ENCODE measurements around the gene MYLIP.

The MYLIP gene

DNA sequence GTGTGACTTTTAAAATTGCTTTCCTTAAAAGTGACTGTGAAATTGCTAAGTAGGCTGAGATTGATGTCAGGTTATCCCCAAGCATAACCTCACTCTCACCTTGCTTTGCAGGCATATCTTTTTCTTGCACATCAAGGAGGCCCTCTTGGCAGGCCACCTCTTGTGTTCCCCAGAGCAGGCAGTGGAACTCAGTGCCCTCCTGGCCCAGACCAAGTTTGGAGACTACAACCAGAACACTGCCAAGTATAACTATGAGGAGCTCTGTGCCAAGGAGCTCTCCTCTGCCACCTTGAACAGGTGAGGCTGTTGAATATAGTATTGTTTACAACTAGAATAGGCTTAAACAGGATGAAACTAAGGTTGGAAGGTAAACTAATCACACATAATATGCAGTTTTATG is 12.6 kb downstream of the MYLIP start:
- DNase-seq (ENCODE audit: low read depth), result no peak

- DNase-seq (ENCODE audit: low read depth), result no peak
Measured at GRCh38 chr6:16145038-16145437, 16.2 kb downstream of the MYLIP start.

GRCh38 chr6:16146028-16146427 is 17.1 kb downstream of the MYLIP start:
- no peak for DNase-seq (ENCODE audit: low read depth)

DNA sequence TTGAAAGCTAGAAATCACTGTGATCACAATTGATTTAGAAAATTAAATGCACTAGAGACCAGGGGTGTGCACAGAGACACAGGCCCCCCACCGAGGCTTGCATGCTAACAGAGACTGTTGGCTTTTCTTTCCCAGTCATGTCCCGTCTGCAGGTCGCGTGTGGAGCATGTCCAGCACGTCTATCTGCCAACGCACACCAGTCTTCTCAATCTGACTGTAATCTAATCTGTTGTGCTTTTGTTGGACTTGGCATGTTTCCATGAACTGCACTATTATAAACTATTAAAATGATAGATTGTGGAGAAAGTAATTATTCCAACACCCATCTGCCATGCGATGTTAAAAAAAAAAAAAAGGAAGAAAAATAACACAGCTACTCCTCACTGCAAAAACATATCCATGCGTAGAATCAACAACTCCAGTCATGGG is 17.7 kb downstream of the MYLIP start:
- DNase-seq (ENCODE audit: low read depth), result no peak

DNA sequence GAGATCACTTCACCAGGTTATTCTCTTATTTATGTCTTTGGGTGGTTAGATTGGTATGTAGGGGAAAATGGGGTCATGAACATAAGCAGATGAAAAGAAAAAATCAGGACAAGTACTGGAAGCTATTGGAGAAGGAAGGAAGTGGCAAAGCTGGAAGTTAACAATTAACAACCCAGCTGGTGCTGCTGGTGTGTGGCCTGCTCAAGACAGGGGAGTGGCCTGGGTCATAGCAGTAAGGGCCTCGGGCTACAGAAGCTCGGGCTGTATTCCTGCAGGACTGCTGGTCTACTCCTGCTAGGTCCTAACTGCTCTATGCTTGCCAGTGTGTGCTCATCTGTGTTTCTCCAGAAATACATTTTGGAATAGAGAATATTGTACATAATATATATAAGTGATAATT is 19.6 kb downstream of the MYLIP start:
- DNase-seq (ENCODE audit: low read depth), result no peak

DNA sequence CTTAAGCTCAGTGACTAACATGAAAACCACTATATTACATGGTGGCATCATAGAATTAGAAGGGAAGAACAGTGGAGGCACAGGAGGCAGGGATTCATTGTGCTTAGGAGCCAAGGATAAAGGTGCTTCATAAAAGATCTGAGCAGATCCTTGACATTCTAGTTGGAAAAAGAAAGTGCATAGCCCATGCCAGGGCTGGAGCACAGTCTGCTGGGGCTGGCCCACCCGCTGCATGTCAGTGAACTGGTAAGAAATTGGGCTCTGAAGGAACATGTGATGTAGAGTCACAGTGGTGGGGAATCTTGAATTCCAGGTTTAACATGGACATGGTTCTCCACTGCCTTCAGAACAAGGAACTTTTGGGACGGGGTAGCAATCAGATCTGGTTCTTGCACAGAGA is 20.4 kb downstream of the MYLIP start:
- DNase-seq (ENCODE audit: low read depth), result no peak

DNA sequence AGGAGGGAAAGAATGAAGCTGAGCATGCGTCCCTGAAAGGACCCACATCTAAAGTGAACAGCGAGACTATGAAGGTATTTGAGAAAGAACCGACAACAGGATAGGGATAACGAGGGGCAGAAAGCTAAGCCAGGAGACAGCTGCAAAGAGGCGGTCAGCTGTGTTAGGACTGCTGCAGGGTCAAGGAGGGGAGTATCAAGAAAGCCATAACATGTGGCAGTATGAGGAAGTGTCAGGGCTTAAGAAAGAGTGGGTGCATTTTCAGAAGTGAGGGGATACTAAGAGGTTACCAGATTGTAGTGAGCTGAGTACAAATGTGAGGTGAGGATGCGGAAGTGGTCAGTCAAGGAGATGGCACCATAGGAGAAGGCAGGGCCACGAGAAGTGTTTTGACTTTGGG is 21.2 kb downstream of the MYLIP start:
- DNase-seq (ENCODE audit: low read depth), result no peak

GRCh38 chr6:16153211-16153820 is 24.4 kb downstream of the MYLIP start:
- DNase-seq (ENCODE audit: low read depth), result no peak

DNA sequence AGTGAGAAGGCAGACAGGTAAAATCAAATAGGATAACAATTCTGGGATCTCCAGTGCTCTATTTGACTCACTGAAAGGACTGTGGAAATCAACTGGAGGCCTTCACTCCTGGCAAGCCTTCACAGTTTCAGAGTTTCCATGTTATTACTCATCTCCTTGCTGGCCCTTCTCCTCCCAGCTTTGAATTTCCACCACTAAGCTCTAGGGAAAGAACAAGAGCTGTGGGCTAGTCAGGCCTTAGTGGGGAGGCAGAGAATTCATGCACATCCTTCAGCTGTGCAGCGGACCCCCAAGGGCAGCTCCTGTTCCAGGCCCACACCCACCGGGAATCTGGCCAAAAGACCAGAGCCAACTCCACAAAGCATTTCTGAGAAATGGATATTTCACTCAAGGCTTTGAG is 26.0 kb downstream of the MYLIP start:
- no peak for DNase-seq (ENCODE audit: low read depth)

- no peak for DNase-seq (ENCODE audit: low read depth)
Measured at GRCh38 chr6:16157492-16157891, 28.6 kb downstream of the MYLIP start.

DNA sequence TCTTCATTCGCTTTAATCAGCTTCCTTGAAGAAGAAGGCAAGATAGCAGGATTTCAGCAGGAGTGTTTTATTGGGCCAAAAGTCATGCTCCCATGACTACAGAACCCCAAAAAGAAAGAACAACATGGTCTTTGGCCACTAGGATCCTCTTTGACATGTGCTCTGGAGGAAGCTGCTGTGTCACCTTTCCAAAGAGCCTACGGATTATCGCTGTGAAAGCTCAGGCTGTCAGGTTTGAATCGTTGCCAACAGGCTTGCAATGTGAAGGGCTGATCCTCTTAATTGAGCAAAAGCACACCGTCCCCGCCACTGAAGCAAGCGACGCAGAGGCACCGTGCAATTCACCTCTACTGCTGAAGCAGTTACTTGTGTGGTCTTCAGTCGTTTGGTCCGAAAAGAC is 29.0 kb downstream of the MYLIP start:
- no peak for DNase-seq (ENCODE audit: low read depth)

GRCh38 chr6:16158943-16159557 is 30.2 kb downstream of the MYLIP start:
- no peak for DNase-seq (ENCODE audit: low read depth)

GRCh38 chr6:16160794-16161193 is 31.9 kb downstream of the MYLIP start:
- no peak for DNase-seq (ENCODE audit: low read depth)

DNA sequence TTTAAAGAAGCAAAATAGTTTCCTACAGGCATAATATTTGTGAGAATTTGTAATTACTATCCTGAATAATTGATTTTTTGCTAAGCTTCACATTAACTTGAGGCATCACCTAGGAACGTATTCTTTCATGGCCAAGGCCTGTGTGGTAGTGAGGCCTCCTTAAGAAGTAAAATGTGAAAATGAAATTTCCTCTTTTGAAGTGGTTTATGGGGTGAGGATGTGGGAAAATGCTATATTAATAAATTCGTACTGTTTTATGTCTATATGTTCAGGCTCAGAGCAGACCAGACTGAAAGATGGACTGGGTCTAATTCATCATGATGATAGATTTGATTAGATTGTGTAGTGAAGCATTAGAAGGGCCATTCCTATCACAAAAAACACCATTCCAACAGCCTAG is 33.1 kb downstream of the MYLIP start:
- DNase-seq (ENCODE audit: low read depth), result no peak

DNA sequence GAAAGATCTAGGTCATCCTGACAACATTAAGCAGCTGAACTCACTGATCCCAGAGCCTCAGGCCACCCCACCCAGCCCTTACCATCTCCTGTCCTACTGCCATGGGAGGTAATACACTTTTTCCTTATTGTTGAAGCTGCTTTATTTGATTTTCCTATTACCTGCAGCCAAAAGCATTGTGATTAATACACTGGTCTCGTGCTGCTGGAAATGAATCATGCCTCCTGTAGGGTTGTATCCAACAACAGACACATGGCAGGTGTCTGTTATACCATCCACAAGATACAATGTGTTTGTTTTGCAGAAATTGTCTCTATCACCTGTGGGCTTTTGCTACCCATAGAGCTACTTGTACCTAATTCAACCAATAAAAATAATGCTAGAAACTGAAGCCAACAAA is 34.2 kb downstream of the MYLIP start:
- no peak for DNase-seq (ENCODE audit: low read depth)

DNA sequence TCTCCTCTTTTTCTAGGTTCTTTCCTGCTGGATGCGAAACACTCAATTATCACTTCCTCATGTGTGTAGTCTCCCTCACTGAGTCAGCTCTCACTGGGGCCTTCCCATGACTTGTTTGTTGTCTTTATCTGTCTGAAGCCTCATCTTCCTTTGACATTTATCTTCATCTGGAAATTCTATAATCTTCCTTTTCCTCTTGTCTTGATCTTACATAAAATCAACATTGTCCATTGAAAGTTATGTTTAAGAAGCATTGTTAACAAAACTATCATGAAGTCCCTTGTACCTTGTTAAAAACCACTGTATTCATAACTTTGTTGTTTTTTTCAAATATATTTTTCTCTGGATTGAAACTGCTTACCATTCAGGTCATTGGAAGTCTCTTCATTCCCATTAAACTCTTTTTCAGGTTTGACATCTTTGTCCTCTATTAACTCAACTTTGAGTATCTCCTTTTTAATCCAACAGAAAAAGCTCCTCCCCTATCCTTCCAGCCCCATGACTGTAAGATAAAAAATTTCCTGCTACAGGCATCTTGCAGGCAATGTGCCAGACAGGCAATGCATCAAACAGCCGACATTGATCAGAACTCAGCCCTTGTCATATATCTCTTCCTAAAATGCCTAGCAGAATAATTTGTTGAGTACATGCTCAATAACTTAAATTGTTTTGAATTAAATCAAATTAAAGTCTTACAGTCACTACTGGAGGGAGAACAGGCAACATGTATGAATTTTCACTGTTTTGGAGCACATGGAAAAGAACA is 34.8 kb downstream of the MYLIP start:
- no peak for DNase-seq (ENCODE audit: low read depth)

- DNase-seq (ENCODE audit: low read depth), result no peak
Measured at GRCh38 chr6:16165641-16166040, 36.8 kb downstream of the MYLIP start.

DNA sequence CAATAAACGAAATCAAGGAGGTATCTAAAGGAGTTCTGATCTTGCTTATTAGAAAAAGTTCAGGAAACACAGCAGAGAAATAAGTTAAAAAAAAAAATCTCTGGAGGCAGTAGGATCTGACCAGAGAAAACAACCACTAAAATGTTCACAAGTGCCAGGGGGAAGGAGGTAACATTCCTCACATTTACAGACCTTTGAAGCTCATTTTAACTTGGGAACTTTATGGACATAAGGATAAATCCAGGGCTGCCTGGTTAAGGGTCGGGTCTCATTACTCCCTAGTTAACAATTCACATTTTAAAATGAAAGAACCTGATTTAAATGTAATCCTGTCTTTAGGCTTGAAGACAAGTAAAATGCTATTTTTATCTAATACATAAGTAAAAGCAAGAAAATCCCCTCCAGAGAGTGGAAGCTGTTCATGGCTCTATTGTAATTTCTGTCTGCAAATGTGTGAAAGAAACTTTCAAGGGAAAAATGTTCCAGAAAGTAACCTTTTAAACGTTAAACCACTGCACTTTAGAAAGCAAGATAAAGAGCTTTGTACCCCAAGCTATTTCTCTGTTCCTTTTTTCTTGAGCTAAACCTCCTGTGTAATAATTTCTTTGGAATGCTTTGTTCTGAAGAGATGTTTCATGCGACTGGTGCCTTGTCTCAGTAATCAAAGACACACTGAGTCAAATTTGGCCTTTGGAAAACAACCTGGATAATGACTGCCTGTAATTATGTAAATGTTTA is 38.2 kb downstream of the MYLIP start:
- DNase-seq (ENCODE audit: low read depth), result no peak

GRCh38 chr6:16168121-16168520 is 39.2 kb downstream of the MYLIP start:
- no peak for DNase-seq (ENCODE audit: low read depth)

GRCh38 chr6:16168858-16169257 is 40.0 kb downstream of the MYLIP start:
- no peak for DNase-seq (ENCODE audit: low read depth)

DNA sequence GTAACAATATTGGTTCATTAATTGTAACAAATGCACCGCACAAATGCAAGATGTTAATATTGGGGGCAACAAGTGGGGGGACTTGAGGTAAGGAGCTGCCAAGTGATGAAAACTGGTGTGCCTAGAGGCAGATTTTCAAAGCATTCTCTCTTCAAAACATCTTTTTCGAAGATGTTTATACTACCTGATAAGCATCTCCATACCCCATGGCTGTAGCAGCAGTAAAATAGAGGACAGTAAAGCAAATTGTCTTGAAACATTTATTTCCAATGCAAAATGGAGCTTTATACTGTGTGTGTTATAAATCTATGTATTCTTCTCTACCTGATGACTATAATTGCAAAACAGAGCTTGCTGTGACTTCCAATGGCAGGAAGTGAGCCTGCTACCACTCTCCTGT is 42.5 kb downstream of the MYLIP start:
- no peak for DNase-seq (ENCODE audit: low read depth)

DNA sequence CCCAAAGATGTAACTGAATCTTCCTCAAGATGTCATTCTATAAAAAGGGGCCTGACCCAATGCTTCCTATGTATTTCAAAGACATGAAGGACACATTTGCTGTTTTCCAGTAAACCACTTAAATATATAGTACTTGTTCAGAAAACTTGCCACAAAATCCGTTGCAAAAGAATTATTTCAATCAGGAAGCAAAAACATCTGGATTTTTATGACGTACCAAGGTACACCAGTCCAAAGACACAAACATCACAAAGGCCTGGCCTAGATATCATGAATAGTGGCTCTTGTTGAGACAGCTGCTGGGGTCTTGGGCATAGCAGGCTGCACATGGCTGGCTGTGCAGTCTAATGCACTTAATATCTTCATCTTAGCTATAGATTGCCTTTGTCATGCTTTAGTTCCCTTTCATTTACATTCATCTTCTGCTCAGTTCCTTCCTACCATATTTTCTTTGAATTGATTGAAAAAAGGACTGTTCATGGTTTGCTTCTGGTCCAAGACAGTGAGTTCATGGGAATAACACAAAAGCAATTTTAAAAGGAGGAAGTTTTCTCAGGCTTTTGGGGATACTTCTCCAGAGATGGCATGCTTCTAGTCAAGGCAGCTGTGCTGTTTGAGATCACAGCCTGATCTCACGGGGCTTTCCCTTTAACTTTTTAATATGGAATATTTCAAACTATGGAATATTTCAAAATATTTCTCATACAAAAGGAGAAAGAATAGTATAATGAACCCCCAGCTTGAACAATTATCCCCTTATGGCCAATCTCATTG is 44.5 kb downstream of the MYLIP start:
- DNase-seq (ENCODE audit: low read depth), result no peak
